ENCODE data around the gene YWHAH. TPM values are rescaled to one million over a fixed set of nuclear protein-coding genes. Genes with fewer than 3 reads are reported as not detected.

The YWHAH gene
- total and polyA plus RNA-seq, 7 donors: 85.8 to 171 (median 106) TPM

GRCh38 chr22:31942091-31942490 is 2.2 kb upstream of the YWHAH start:
- TF ChIP-seq POLR2A (IDR thresholded peaks at IDR 0.05): no peak
- no peak for TF ChIP-seq POLR2AphosphoS5 (IDR thresholded peaks at IDR 0.05)
- no peak for TF ChIP-seq CTCF (IDR thresholded peaks at IDR 0.05)
- no peak for TF ChIP-seq EP300 (IDR thresholded peaks at IDR 0.05)
- Histone ChIP-seq H3K27me3 (no peaks in the 10 kb centered on the region), H3K4me3 (no peak overlapping the region), H3K27ac (no peak overlapping the region), H3K9me3 (no peaks in the 10 kb centered on the region), H3K4me1 (peaks cover 0 to 24% (median 22%) of the 10 kb centered on the region in 4 donors), H3K36me3 (no peaks in the 10 kb centered on the region)
- intact Hi-C loops (cut with DNase I): loop anchor here (10.0 kb wide), 2 partner anchors 187 to 533 kb away; partner anchors contain the start of genes DEPDC5, FBXO7 and PRR14L
- no peak for DNase-seq
- 94 to 95% methylated on average over 5 of the region's 5 CpGs for WGBS, 2 donors

- Histone ChIP-seq H3K36me3 (peaks cover 0 to 4% (median 0%) of the 10 kb centered on the region in 4 donors), H3K4me3 (peak overlapping the region; percentile 35 to 96 (median 87)), H3K9me3 (no peaks in the 10 kb centered on the region), H3K27ac (peak overlapping the region; percentile 95 to 100 (median 98)), H3K4me1 (peaks cover 0 to 35% (median 24%) of the 10 kb centered on the region in 4 donors), H3K27me3 (no peaks in the 10 kb centered on the region)
- intact Hi-C loops (cut with DNase I): loop anchor here (10.0 kb wide), 2 partner anchors 189 to 531 kb away; partner anchors contain the start of genes DEPDC5, FBXO7 and PRR14L
- TF ChIP-seq CTCF (IDR thresholded peaks at IDR 0.05): no peak
- TF ChIP-seq EP300 (IDR thresholded peaks at IDR 0.05): no peak
- no peak for TF ChIP-seq POLR2AphosphoS5 (IDR thresholded peaks at IDR 0.05)
- no peak for TF ChIP-seq POLR2A (IDR thresholded peaks at IDR 0.05)
- DNase-seq: no peak
- 40 to 45% methylated on average over 15 of the region's 15 CpGs for WGBS, 2 donors
These were observed 943 bp upstream of the YWHAH start for GRCh38 chr22:31943206-31943977.

- intact Hi-C loops (cut with DNase I): loop anchor here (1.0 to 10.0 kb wide), 3 partner anchors 25 to 530 kb away; partner anchors contain the start of genes DEPDC5, FBXO7 and PRR14L
These were observed 536 bp downstream of the YWHAH start for GRCh38 chr22:31944700-31945442.

More at GRCh38 chr22:31944700-31945442, 536 bp downstream of the YWHAH start:
- Histone ChIP-seq H3K4me3 (peak overlapping the region; percentile 81 to 96 (median 87)), H3K27ac (peak overlapping the region; percentile 95 to 100 (median 98)), H3K4me1 (peaks cover 0 to 38% (median 24%) of the 10 kb centered on the region in 4 donors), H3K36me3 (peaks cover 0 to 14% (median 0%) of the 10 kb centered on the region in 4 donors), H3K9me3 (no peaks in the 10 kb centered on the region), H3K27me3 (no peaks in the 10 kb centered on the region)
- DNase-seq: peak; percentile 79
- 0% methylated on average over 76 of the region's 76 CpGs for WGBS, 2 donors
- TF ChIP-seq POLR2AphosphoS5 (IDR thresholded peaks at IDR 0.05) (no peak), EP300 (IDR thresholded peaks at IDR 0.05) (no peak), CTCF (IDR thresholded peaks at IDR 0.05) (no peak), POLR2A (IDR thresholded peaks at IDR 0.05) (no peak)
